ENCODE results near the gene PRKCB. TPM values are rescaled to one million over a fixed set of nuclear protein-coding genes. Genes with fewer than 3 reads are reported as not detected.

Gene PRKCB
- total RNA-seq, 4 donors from 2014 or later = 7.0 to 88.3 (median 15.9) TPM

GRCh38 chr16:23976091-23976490, 140.3 kb downstream of the PRKCB start:
- no peaks in the 10 kb centered on the region for H3K9me3 ChIP-seq
- H3K36me3 ChIP-seq = no peaks in the 10 kb centered on the region
- no peaks in the 10 kb centered on the region for H3K4me1 ChIP-seq
- no peak overlapping the region for H3K27ac ChIP-seq
- DNase-seq = peak in 1 of 3 donors; percentile 37
- H3K4me3 ChIP-seq = no peak overlapping the region
- H3K27me3 ChIP-seq = no peaks in the 10 kb centered on the region
- TF ChIP-seq POLR2A (IDR thresholded peaks at IDR 0.05) (no peak), CTCF (IDR thresholded peaks at IDR 0.05) (no peak)

GRCh38 chr16:23976524-23976923, 140.7 kb downstream of the PRKCB start:
- Histone ChIP-seq H3K4me3 (no peak overlapping the region), H3K27me3 (no peaks in the 10 kb centered on the region), H3K36me3 (no peaks in the 10 kb centered on the region), H3K4me1 (no peaks in the 10 kb centered on the region), H3K27ac (no peak overlapping the region), H3K9me3 (no peaks in the 10 kb centered on the region)
- peak in 1 of 3 donors; percentile 35 for DNase-seq
- TF ChIP-seq POLR2A (IDR thresholded peaks at IDR 0.05) = no peak
- no peak for TF ChIP-seq CTCF (IDR thresholded peaks at IDR 0.05)

GRCh38 chr16:23979441-23979840, 143.7 kb downstream of the PRKCB start:
- no peaks in the 10 kb centered on the region for H3K36me3 ChIP-seq
- no peak overlapping the region for H3K4me3 ChIP-seq
- H3K4me1 ChIP-seq = no peaks in the 10 kb centered on the region
- H3K27ac ChIP-seq = no peak overlapping the region
- no peaks in the 10 kb centered on the region for H3K27me3 ChIP-seq
- DNase-seq = no peak
- no peak for TF ChIP-seq POLR2A (IDR thresholded peaks at IDR 0.05)
- no peak for TF ChIP-seq CTCF (IDR thresholded peaks at IDR 0.05)
- H3K9me3 ChIP-seq = no peaks in the 10 kb centered on the region

DNA sequence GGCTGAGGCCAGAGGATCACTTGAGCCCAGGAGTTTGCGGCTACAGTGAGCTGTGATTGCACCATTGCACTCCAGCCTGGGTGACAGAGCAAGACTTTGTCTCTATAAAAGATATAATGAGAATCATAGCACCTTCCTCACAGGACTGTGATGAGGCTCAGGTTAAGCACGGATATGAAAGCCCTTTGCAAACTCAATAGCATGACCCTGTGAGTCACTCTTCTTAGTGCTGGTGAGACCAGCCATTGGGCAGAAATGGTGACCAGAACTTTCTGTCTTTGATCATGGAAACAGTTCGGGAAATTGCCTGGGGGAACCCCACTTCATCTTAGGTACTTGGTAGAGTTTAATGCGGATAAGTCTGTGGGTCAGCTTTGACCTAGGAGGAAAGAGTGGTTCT, 144.2 kb downstream of the PRKCB start:
- DNase-seq = no peak
- Histone ChIP-seq H3K4me1 (no peaks in the 10 kb centered on the region), H3K27ac (no peak overlapping the region), H3K27me3 (no peaks in the 10 kb centered on the region), H3K9me3 (no peaks in the 10 kb centered on the region), H3K36me3 (no peaks in the 10 kb centered on the region), H3K4me3 (no peak overlapping the region)
- no peak for TF ChIP-seq POLR2A (IDR thresholded peaks at IDR 0.05)
- TF ChIP-seq CTCF (IDR thresholded peaks at IDR 0.05) = no peak

DNA sequence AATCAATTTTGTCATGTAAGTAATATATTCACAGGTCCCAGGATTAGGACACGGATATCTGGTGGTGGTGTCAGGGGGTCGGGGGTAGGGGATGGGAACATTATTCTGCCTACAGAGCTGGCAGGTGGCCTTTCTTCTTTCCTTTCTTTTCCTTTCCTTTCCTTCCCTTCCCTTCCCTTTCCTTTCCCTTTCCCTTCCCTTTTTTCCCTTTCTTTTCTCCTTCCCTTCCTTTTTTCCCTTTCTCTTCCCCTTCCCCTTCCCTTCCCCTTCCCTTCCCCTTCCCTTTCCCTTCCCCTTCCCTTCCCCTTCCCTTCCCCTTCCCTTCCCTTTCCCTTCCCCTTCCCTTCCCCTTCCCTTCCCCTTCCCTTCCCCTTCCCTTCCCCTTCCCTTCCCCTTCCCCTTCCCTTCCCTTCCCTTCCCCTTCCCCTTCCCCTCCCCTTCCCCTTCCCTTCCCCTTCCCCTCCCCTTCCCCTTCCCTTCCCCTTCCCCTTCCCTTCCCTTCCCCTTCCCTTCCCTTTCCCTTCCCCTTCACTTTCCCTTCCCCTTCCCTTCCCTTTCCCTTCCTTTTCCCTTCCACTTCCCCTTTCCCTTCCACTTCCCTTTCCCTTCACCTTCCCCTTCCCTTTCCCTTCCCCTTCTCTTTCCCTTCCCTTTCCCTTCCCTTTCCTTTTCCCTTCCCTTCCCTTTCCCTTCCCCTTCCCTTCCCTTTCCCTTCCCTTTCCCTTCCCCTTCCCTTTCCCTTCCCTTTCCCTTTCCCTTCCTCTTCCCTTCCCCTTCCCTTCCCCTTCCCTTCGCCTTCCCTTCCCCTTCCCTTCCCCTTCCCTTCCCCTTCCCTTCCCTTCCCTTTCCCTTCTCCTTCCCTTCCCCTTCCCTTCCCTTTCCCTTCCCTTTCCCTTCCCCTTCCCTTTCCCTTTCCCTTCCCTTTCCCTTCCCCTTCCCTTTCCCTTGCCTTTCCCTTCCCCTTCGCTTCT, 145.9 kb downstream of the PRKCB start:
- no peak overlapping the region for H3K27ac ChIP-seq
- no peaks in the 10 kb centered on the region for H3K9me3 ChIP-seq
- DNase-seq = no peak
- H3K27me3 ChIP-seq = no peaks in the 10 kb centered on the region
- no peak for TF ChIP-seq CTCF (IDR thresholded peaks at IDR 0.05)
- no peak for TF ChIP-seq POLR2A (IDR thresholded peaks at IDR 0.05)
- H3K4me3 ChIP-seq = no peak overlapping the region
- no peaks in the 10 kb centered on the region for H3K36me3 ChIP-seq
- no peaks in the 10 kb centered on the region for H3K4me1 ChIP-seq
